ENCODE data around the gene POC1A. TPM values are rescaled to one million over a fixed set of nuclear protein-coding genes. Genes with fewer than 3 reads are reported as not detected.

POC1A gene
- total RNA-seq, 4 donors from 2014 or later, result 1.1 to 4.8 (median 4.7) TPM; not detected in 1

- TF ChIP-seq CTCF (IDR thresholded peaks at IDR 0.05), result no peak
- DNase-seq, result no peak
- Histone ChIP-seq H3K36me3 (no peaks in the 10 kb centered on the region), H3K4me1 (peaks cover 0 to 4% of the 10 kb centered on the region in 2 donors), H3K4me3 (no peak overlapping the region), H3K27ac (no peak overlapping the region), H3K27me3 (no peaks in the 10 kb centered on the region), H3K9me3 (no peaks in the 10 kb centered on the region)
- intact Hi-C loops (cut with DNase I; ENCODE audit: low total_unique reads), result no loop called here
Observed at GRCh38 chr3:52078781-52079560, 75.3 kb downstream of the POC1A start.

- H3K4me3 ChIP-seq, result no peak overlapping the region
- no peak for TF ChIP-seq POLR2A (IDR thresholded peaks at IDR 0.05)
- no peak for TF ChIP-seq CTCF (IDR thresholded peaks at IDR 0.05)
- no peaks in the 10 kb centered on the region for H3K36me3 ChIP-seq
- no peaks in the 10 kb centered on the region for H3K9me3 ChIP-seq
- peaks cover 0 to 4% of the 10 kb centered on the region in 2 donors for H3K4me1 ChIP-seq
- intact Hi-C loops (cut with DNase I; ENCODE audit: low total_unique reads), result no loop called here
- no peak for DNase-seq
- H3K27ac ChIP-seq, result peak overlapping the region; percentile 71 to 79
- H3K27me3 ChIP-seq, result no peaks in the 10 kb centered on the region
Observed at GRCh38 chr3:52077925-52078324, 76.3 kb downstream of the POC1A start.

GRCh38 chr3:52076896-52077780 is 77.1 kb downstream of the POC1A start:
- intact Hi-C loops (cut with DNase I; ENCODE audit: low total_unique reads), result no loop called here
- Histone ChIP-seq H3K36me3 (no peaks in the 10 kb centered on the region), H3K27ac (peak overlapping the region; percentile 71 to 79), H3K27me3 (no peaks in the 10 kb centered on the region), H3K4me3 (no peak overlapping the region), H3K9me3 (no peaks in the 10 kb centered on the region), H3K4me1 (peaks cover 0 to 4% of the 10 kb centered on the region in 2 donors)
- TF ChIP-seq POLR2A (IDR thresholded peaks at IDR 0.05), result no peak
- peak; percentile 44 to 52 (median 50) for TF ChIP-seq CTCF (IDR thresholded peaks at IDR 0.05)
- DNase-seq, result peak in 1 of 2 donors; percentile 51

- H3K4me1 ChIP-seq, result peaks cover 0 to 4% of the 10 kb centered on the region in 2 donors
- intact Hi-C loops (cut with DNase I; ENCODE audit: low total_unique reads), result no loop called here
- no peaks in the 10 kb centered on the region for H3K27me3 ChIP-seq
- H3K4me3 ChIP-seq, result no peak overlapping the region
- TF ChIP-seq POLR2A (IDR thresholded peaks at IDR 0.05) (no peak), CTCF (IDR thresholded peaks at IDR 0.05) (no peak)
- no peak for DNase-seq
- H3K9me3 ChIP-seq, result no peaks in the 10 kb centered on the region
- no peak overlapping the region for H3K27ac ChIP-seq
- no peaks in the 10 kb centered on the region for H3K36me3 ChIP-seq
Observed at GRCh38 chr3:52073490-52073889, 80.7 kb downstream of the POC1A start.

- intact Hi-C loops (cut with DNase I; ENCODE audit: low total_unique reads), result no loop called here
Observed at GRCh38 chr3:52072471-52072870, 81.8 kb downstream of the POC1A start.

More at GRCh38 chr3:52072471-52072870, 81.8 kb downstream of the POC1A start:
- H3K4me1 ChIP-seq, result peaks cover 0 to 1% of the 10 kb centered on the region in 2 donors
- H3K27me3 ChIP-seq, result no peaks in the 10 kb centered on the region
- no peak for DNase-seq
- H3K9me3 ChIP-seq, result no peaks in the 10 kb centered on the region
- H3K27ac ChIP-seq, result no peak overlapping the region
- TF ChIP-seq CTCF (IDR thresholded peaks at IDR 0.05), result no peak
- no peak for TF ChIP-seq POLR2A (IDR thresholded peaks at IDR 0.05)
- no peaks in the 10 kb centered on the region for H3K36me3 ChIP-seq
- no peak overlapping the region for H3K4me3 ChIP-seq

Data from uterus (tissue), 4 donors.